LNCaP clone FGC (cell line): ENCODE measurements around the gene AXL.
A peak's percentile ranks its signal among the peaks of the same experiment; 100 is the strongest.
"Not testable (repeated sequence)": the region's sequence is repeated elsewhere in the genome, so short reads cannot be mapped to it uniquely, and the experiment has no call there.

ENCODE experiments used
- DNase-seq: peaks from one replicate; pipeline ENCODE4 v3.0.0-alpha.2; 2011; ENCODE audit warnings: low read depth
- H3K4me3 ChIP-seq: 2 replicates; pipeline ENCODE4 v1.5.1; 2011; ENCODE audit warnings: mild to moderate bottlenecking, low read depth, low read length, control low read depth
- TF ChIP-seq, protein P1 (sequence below): IDR thresholded peaks from 2 replicates; pipeline ENCODE4 v1.5.1; 2012; ENCODE audit warnings: mild to moderate bottlenecking; ENCODE audit not compliant: control insufficient read depth, insufficient read depth; ENCODE audit errors: extremely low read depth

The AXL gene

DNA sequence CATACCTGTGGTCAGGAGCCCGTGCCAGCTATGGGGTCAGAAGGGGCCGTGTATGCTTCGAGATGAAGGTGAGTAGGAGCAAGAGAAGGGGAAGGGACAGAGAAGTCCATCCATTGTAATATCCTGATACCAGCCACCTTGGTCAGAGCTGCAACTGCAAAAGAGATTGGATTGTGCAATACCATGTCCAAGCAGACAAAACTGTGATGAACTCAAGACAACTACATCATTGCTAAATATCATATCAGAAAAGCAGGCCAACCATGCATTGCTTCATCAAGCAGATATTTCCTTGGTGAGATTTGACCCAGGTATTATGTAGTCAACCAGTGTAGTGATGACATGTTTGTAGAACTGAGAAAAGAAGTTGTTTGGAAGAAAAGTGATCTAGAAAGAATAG, 57.2 kb downstream of the AXL start:
- no peak overlapping the region for H3K4me3 ChIP-seq
- no peak for DNase-seq
- TF ChIP-seq, protein P1, sequence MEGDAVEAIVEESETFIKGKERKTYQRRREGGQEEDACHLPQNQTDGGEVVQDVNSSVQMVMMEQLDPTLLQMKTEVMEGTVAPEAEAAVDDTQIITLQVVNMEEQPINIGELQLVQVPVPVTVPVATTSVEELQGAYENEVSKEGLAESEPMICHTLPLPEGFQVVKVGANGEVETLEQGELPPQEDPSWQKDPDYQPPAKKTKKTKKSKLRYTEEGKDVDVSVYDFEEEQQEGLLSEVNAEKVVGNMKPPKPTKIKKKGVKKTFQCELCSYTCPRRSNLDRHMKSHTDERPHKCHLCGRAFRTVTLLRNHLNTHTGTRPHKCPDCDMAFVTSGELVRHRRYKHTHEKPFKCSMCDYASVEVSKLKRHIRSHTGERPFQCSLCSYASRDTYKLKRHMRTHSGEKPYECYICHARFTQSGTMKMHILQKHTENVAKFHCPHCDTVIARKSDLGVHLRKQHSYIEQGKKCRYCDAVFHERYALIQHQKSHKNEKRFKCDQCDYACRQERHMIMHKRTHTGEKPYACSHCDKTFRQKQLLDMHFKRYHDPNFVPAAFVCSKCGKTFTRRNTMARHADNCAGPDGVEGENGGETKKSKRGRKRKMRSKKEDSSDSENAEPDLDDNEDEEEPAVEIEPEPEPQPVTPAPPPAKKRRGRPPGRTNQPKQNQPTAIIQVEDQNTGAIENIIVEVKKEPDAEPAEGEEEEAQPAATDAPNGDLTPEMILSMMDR, result no peak

DNA sequence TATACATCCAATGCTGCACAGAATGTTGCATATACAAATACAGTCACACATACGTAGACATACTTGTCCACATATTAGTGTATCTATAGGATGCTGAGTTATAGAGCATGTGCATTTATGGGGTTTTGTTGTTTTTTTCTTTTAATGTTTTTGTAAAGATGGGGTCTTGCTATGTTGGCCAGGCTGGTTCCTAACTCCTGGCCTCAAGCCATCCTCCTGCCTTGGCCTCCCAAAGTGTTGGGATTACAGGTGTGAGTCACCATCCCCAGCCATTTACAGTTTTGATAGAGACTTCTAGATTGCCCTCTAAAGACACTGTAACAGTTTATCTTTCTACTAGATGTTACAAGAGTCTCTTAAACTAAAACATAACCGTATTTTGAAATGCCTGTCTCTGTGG, 59.5 kb downstream of the AXL start:
- H3K4me3 ChIP-seq, result no peak overlapping the region
- TF ChIP-seq, protein P1, result no peak
- no peak for DNase-seq

DNA sequence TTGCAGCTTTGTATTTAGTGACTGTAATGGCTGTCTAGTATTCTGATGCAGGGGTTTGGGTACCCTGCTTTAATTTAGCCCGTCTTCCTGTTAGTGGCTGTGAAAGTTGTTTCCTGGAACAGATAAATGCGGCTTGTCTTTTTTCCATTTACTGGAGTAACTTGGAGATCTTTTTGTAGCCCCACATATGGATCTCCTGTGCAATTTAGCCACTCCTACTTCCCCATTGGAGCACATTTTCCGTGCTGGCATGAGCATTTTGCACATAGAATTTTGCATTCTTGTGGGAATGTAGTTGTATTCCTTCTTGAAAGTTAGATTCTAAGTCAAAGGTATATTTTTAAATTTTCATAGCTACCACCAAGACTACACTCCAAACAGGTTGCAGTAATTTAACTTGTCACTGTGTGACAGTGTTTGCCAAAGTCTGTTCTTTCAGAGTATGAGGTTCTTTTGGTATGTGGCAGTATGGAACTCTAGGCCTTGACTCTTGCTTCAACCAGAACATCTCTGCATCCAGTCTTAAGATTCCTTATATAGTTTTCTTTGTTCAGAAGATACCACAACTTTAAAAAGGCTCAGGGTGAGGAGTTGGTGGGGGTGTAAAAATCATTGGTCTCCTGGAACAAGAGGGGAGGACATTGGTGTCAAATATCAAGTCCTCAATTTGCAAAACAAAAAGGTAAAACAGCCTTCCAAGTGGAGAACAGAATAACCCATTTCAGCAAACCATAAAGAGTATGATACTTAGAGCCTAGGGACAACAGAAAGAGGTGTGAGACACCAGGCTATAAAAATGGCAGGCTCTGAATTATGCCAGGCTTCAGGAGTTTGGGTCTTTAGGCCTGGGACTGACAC, 69.9 kb downstream of the AXL start:
- H3K4me3 ChIP-seq, result no peak overlapping the region
- DNase-seq, result no peak
- TF ChIP-seq, protein P1, result no peak

DNA sequence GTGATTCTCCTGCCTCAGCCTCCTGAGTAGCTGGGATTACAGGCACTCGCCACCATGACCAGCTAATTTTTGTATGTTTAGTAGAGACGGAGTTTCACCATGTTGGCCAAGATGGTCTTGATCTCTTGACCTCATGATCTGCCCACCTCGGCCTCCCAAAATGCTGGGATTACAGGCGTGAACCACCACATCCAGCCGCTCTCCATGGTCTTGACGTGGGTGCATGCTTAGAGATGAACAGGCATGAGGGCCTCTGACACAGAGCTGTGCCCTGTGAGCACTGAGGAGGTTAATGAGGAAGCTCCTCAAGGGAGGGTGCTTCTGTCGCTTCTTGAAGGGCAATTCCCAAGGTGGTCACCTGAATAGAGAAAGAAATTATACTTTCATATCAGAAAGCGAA, 70.8 kb downstream of the AXL start:
- H3K4me3 ChIP-seq, DNase-seq: not testable (repeated sequence)

DNA sequence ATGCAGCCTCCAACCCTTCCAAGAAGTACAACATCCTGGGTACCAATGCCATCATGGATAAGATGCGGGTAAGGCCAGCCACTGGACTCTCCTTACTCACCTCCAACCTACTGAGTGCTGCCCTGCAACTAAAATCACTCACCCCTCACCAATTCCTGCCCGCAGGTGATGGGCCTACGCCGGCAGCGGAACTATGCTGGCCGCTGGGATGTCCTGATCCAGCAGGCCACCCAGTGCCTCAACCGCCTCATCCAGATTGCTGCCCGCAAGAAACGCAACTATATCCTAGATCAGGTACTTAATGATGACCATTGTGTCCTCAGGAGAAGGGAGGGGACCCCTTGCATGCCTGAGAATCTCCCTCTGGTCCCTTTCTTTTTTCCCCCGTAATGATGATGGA, 75.4 kb downstream of the AXL start:
- TF ChIP-seq, protein P1, result no peak
- no peak overlapping the region for H3K4me3 ChIP-seq
- DNase-seq, result no peak

DNA sequence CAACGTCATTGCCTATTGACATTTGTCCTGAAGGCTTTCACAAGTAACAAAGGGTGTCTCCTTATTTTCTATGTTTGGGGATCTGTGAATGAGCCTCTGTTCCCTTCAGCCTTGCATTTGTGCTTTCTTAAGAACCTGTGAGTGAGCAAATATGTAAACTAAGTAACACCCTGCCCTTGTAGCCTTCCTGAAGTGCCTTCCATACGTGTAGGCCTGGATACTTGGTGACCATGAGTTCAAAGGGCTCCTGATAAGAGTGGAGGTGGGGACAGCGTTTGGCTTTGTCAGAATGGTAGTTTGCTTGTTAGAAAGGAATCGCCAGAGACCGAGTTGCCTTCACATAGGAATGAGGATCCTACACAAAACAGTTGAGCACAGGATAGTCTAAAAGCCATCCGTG, 76.5 kb downstream of the AXL start:
- no peak for DNase-seq
- no peak overlapping the region for H3K4me3 ChIP-seq
- TF ChIP-seq, protein P1, result no peak

DNA sequence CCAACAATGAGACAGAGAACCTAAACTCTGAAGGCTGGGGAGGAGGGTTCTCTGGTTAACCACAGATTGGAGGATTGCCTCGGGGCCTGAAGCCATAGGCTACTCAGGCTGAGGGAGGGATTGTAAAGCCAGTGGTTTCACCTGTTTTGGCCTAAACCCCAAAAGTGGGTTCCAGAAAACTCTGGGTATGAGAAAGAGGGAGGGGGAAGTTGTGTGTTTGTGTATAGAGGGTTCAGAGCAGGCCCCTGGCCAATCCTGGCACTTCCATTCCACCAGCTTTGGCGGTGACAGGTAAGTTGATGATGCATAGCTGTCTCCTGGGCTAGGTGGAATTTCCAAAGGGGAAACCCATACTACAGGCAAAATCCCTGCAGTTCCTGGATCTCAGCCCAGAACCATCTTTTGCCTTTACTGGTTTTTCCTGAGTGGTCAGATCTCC, 77.4 kb downstream of the AXL start:
- TF ChIP-seq, protein P1, result no peak
- no peak overlapping the region for H3K4me3 ChIP-seq
- peak; percentile 39 for DNase-seq
